Measurements from ENCODE around the gene CPB2. TPM values are rescaled to one million over a fixed set of nuclear protein-coding genes. Genes with fewer than 3 reads are reported as not detected.

Gene CPB2
- total RNA-seq, 1 donor from 2014 or later: not detected

- Mint-ChIP-seq H3K27ac (ENCODE audit: unreplicated experiment) (peak overlapping the region; percentile 48), H3K36me3 (ENCODE audit: low read depth, unreplicated experiment) (no peaks in the 10 kb centered on the region), H3K4me3 (ENCODE audit: unreplicated experiment) (no peak overlapping the region), H3K4me1 (ENCODE audit: unreplicated experiment) (peaks cover 19% of the 10 kb centered on the region), H3K27me3 (ENCODE audit: unreplicated experiment) (peaks cover 2% of the 10 kb centered on the region), H3K9me3 (ENCODE audit: unreplicated experiment) (no peaks in the 10 kb centered on the region)
- no peak for DNase-seq (ENCODE audit: low spot score)
- TF ChIP-seq CTCF (IDR thresholded peaks at IDR 0.05; ENCODE audit: unreplicated experiment): no peak
Measured at GRCh38 chr13:46057256-46058015, 47.4 kb downstream of the CPB2 start.

GRCh38 chr13:46053162-46054012 lies 51.4 kb downstream of the CPB2 start:
- TF ChIP-seq CTCF (IDR thresholded peaks at IDR 0.05; ENCODE audit: unreplicated experiment): no peak
- no peak for DNase-seq (ENCODE audit: low spot score)
- H3K4me3 Mint-ChIP-seq (ENCODE audit: unreplicated experiment): peak overlapping the region; percentile 98
- peaks cover 37% of the 10 kb centered on the region for H3K4me1 Mint-ChIP-seq (ENCODE audit: unreplicated experiment)
- H3K27ac Mint-ChIP-seq (ENCODE audit: unreplicated experiment): peak overlapping the region; percentile 97
- H3K36me3 Mint-ChIP-seq (ENCODE audit: low read depth, unreplicated experiment): no peaks in the 10 kb centered on the region
- H3K27me3 Mint-ChIP-seq (ENCODE audit: unreplicated experiment): peaks cover 2% of the 10 kb centered on the region
- H3K9me3 Mint-ChIP-seq (ENCODE audit: unreplicated experiment): no peaks in the 10 kb centered on the region

GRCh38 chr13:46052319-46053161 lies 52.3 kb downstream of the CPB2 start, which contains the start of gene ZC3H13:
ZC3H13 (minus strand) TSS chr13:46052746; CDS start chr13:46045507, 7,239 bp downstream.
- peak; percentile 88 for DNase-seq (ENCODE audit: low spot score)
- Mint-ChIP-seq H3K27me3 (ENCODE audit: unreplicated experiment) (peaks cover 2% of the 10 kb centered on the region), H3K4me1 (ENCODE audit: unreplicated experiment) (peaks cover 38% of the 10 kb centered on the region), H3K27ac (ENCODE audit: unreplicated experiment) (peak within 1 kb of the TSS; percentile 97), H3K4me3 (ENCODE audit: unreplicated experiment) (peak within 1 kb of the TSS; percentile 98), H3K36me3 (ENCODE audit: low read depth, unreplicated experiment) (no peaks in the 10 kb centered on the region), H3K9me3 (ENCODE audit: unreplicated experiment) (no peaks in the 10 kb centered on the region)
- peak; percentile 39 for TF ChIP-seq CTCF (IDR thresholded peaks at IDR 0.05; ENCODE audit: unreplicated experiment)

- Mint-ChIP-seq H3K27me3 (ENCODE audit: unreplicated experiment) (peaks cover 2% of the 10 kb centered on the region), H3K9me3 (ENCODE audit: unreplicated experiment) (no peaks in the 10 kb centered on the region), H3K27ac (ENCODE audit: unreplicated experiment) (peak overlapping the region; percentile 97), H3K36me3 (ENCODE audit: low read depth, unreplicated experiment) (no peaks in the 10 kb centered on the region), H3K4me3 (ENCODE audit: unreplicated experiment) (peak overlapping the region; percentile 98), H3K4me1 (ENCODE audit: unreplicated experiment) (peaks cover 34% of the 10 kb centered on the region)
- TF ChIP-seq CTCF (IDR thresholded peaks at IDR 0.05; ENCODE audit: unreplicated experiment): no peak
- DNase-seq (ENCODE audit: low spot score): no peak
Measured at GRCh38 chr13:46051968-46052318, 52.9 kb downstream of the CPB2 start.
